HG03280 (cell line): ENCODE measurements around the gene GPR18.
"Not testable (repeated sequence)": the region's sequence is repeated elsewhere in the genome, so short reads cannot be mapped to it uniquely, and the experiment has no call there.

Source experiments
- ATAC-seq: cut with Tn5 transposase; IDR thresholded peaks from one replicate; pipeline ENCODE4 v1.9.1; 2021; ENCODE audit warnings: mild to moderate bottlenecking, moderate library complexity; ENCODE audit not compliant: unreplicated experiment

The GPR18 gene

DNA sequence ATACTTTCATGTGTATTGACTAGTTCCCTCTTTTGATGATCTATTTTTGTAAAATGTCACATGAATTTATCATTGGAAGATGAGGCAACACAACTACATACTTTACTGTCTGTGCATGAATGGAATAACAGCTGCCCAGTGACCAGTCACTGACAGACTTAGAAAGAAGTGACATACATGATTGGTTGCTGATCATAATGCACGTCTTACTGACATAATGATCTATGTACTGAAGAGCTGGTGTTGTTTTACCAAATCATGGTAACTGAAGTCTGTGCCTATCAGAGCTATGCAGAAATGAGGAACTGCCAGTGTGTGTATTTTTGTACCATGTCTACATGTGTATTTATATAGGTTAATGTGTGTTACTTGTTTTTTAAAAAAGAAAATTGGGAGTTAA lies 26.5 kb downstream of the GPR18 start:
- ATAC-seq, result no peak

DNA sequence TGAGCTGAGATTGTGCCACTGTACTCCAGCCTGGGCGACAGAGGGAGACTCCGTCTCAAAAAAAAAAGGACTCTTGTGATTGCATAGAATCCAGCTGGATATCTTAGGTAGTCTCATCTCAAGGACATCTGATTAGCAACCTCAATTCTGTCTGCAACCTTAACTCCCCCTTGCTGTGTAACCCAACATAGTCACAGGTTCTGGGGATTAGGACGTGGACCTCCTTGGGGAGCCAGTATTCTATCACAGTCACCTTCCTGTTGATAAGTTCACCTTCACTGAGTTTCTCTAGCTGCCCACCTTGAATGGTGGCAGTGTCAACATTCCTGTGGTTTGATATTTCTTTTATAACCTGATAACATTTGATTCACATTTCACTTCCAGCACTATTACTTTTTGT lies 27.2 kb downstream of the GPR18 start:
- no peak for ATAC-seq

- ATAC-seq, result not testable (repeated sequence)
These were observed 27.6 kb downstream of the GPR18 start for GRCh38 chr13:99230588-99230987.

- peak; percentile 85 for ATAC-seq
These were observed 29.2 kb downstream of the GPR18 start for GRCh38 chr13:99228737-99229691.

DNA sequence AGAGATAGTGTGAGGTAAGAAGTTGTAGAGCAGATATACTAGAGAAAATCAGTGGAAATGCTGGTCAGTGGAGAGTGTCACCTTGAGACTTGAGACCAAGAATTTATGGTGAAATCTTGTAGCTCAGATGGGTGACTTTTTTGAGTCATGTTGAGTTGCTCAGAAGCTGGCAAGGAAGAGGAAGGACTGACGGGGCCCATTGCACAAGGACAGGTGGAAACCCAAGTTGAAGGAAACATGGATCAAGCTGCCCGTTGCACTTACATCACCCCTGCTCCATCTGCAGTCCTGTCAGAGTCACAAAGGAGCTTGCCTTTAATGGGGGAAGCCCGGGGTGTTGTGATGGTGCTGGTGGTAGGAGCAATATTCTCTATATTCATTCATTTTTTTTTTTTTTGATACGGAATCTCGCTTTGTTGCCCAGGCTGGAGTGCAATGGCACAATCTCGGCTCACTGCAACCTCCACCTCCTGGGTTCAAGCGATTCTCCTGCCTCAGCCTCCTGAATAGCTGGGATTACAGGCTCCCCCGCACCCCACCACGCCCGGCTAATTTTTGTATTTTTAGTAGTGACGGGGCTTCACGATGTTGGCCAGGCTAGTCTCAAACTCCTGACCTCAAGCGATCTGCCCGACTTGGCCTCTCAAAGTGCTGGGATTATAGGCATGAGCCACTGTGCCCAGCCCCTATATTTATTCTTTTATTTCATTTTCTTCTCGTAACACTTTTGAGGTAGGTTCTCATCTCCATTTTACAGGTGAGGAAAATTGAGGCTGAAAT lies 30.1 kb downstream of the GPR18 start:
- no peak for ATAC-seq

DNA sequence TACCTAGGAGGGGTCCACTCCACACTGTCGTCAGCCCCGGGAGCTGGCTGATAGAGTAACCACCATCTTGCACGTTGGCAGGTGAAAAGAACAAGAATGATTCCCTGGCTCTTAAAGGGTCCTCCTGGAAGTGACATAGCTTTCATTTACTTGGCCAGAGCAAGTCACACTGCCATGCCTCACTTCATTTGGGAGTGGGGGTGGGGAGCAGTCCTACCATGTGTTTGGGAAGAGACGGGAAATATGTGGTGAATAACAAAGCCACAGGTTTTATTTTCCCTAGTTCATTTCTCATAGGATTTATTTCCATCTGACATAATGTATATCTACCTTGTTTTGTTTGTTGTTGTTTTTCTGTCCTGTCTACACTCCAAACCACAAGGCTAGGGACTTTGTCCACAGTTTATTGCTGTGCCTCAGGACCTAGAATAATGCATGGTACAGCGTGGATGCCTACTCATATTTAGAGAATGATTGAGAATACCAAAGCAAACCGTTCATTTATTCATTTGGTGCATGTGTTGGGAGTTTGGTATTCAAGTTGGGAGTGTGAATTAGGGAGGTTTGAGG lies 30.8 kb downstream of the GPR18 start:
- no peak for ATAC-seq

DNA sequence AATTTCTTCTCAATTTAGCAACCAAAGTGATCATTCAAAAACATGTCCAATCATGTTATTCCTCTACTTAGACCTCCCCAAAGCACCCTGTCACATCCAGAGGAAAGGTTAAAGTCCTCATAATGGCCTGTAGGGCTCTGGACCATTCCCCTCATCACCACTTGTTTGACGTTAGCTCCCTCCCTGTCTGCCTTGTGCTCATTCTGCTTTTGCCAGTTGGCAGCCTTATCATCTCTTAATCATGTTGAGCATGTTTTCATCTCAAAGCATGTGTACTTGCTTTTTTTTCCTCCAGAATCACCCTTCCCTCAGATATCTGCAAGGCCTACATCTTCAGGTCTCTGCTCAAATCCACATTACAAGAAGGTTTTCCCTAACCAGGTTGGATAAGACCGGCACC lies 31.7 kb downstream of the GPR18 start:
- no peak for ATAC-seq

DNA sequence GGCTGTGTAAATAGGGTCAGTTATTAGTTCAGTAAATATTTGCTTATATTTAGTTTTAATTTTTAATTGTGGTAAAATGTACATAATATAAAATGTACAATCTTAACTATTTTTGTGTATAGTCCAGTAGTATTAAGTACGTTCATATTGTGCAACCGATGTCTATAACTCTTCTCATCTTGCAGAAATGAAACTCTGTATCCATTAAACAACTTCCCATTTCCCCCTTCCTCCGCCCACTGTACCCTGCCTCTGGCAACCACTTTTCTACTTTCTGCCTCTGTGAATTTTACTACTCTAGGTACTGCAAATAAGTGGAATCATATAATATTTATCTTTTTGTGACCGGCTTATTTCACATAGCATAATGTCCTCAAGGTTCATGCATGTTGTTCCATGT lies 33.1 kb downstream of the GPR18 start:
- no peak for ATAC-seq

DNA sequence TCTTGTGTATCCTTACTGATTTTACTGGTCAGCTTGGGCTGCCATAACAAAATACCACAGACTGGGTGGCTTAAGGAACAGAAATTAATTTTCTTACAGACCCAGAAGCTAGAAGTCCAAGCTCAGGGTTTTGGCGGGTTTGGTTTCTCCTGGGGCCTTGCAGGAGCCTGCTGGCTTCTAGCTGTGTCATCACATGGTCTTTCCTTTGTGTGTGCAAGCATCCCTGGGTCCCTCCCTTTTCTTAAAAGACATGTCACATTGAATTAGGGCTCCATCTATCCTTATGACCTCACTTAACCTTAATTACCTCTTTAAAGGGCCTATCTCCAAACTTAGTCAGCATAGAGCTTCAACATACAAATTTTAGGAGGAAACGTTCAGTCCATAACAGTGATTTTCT lies 34.2 kb downstream of the GPR18 start:
- ATAC-seq, result no peak

GRCh38 chr13:99223587-99223986 lies 34.6 kb downstream of the GPR18 start:
- ATAC-seq, result no peak

- no peak for ATAC-seq
These were observed 36.5 kb downstream of the GPR18 start for GRCh38 chr13:99221567-99222239.

GRCh38 chr13:99220199-99220935 lies 37.8 kb downstream of the GPR18 start:
- no peak for ATAC-seq

GRCh38 chr13:99218969-99219368 lies 39.2 kb downstream of the GPR18 start:
- no peak for ATAC-seq

- ATAC-seq, result no peak
These were observed 39.6 kb downstream of the GPR18 start for GRCh38 chr13:99218545-99218944.

GRCh38 chr13:99218126-99218525 lies 40.1 kb downstream of the GPR18 start:
- no peak for ATAC-seq

GRCh38 chr13:99217461-99218110 lies 40.6 kb downstream of the GPR18 start:
- ATAC-seq, result no peak

- no peak for ATAC-seq
These were observed 42.9 kb downstream of the GPR18 start for GRCh38 chr13:99215184-99215830.

GRCh38 chr13:99214731-99215130 lies 43.4 kb downstream of the GPR18 start:
- no peak for ATAC-seq

- no peak for ATAC-seq
These were observed 43.9 kb downstream of the GPR18 start for GRCh38 chr13:99214232-99214631.
